Midbrain (tissue), 1 donor: ENCODE data around the gene OR8I2.
"Not testable (repeated sequence)": the region's sequence is repeated elsewhere in the genome, so short reads cannot be mapped to it uniquely, and the experiment has no call there.

Experiments used
- DNase-seq: peaks from one replicate; lab custom pipeline; 2025; lab: John Stamatoyannopoulos, UW

Gene OR8I2

DNA sequence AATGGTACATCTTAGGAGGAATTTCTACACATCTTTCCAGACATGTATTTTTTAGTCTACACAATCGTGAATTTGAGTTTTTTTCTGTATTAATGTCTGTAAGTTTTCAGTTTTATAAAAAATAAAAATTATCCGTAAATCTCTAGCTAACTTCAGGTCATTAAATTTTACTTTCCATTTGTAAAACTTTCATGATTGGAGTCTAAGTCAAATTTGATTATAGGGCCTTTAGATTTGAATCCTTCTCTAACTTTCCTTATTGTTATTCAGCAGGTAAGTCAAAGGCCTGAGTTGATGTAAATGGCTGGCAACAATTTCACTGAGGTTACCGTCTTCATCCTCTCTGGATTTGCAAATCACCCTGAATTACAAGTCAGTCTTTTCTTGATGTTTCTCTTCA, at the start of gene OR8I2:
OR8I2 (plus strand) TSS at position 301 of the 400 bp plus-strand sequence; CDS start at position 301, 0 bp downstream.
- DNase-seq: no peak

GRCh38 chr11:56045538-56045937, 47.6 kb upstream of the OR8I2 start:
- DNase-seq: no peak

GRCh38 chr11:56048480-56048879, 44.6 kb upstream of the OR8I2 start:
- no peak for DNase-seq

- no peak for DNase-seq
Measured at GRCh38 chr11:56049487-56049886, 43.6 kb upstream of the OR8I2 start.

DNA sequence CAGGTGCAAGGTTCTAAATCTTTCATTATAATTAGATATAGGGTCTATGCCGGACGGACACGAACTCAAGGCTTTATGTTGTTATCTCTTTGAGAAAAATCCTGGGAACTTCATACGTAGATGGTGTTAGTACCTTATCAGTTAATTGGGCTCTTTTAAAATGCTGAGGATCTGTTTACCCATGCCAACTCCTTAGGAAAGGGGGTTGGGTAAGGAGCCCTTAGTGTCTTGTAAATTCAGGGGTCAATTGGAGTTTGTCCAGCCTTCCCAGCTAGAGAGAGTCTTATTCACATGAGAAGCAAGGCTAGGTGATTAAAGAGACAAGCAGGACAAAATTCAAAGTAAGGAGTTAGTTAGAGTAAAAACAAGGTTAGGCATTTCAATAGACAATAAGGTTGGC, 36.7 kb upstream of the OR8I2 start:
- DNase-seq: not testable (repeated sequence)

- DNase-seq: not testable (repeated sequence)
Measured at GRCh38 chr11:56057661-56058237, 35.4 kb upstream of the OR8I2 start.

DNA sequence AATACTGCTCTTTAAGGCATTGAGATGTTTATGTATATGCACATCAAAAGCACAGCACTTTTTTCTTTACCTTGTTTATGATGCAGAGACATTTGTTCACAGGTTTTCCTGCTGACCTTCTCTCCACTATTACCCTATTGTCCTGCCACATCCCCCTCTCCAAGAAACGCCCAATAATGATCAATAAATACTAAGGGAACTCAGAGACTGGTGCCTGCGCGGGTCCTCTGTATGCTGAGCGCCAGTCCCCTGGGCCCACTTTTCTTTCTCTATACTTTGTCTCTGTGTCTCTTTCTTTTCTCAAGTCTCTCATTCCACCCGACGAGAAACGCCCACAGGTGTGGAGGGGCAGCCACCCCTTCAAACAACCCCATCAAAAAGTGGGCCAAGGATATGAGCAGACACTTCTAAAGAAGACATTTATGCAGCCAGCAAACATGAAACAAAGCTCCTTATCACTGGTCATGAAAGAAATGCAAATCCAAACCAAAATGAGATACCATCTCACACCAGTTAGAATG, 34.8 kb upstream of the OR8I2 start:
- DNase-seq: not testable (repeated sequence)

GRCh38 chr11:56066980-56067379, 26.1 kb upstream of the OR8I2 start:
- no peak for DNase-seq

- DNase-seq: no peak
Measured at GRCh38 chr11:56089697-56090096, 3.4 kb upstream of the OR8I2 start.

- no peak for DNase-seq
Measured at GRCh38 chr11:56103210-56103737, 10.2 kb downstream of the OR8I2 start, which contains the start of gene OR8H2. TSS of gene OR8H2 (plus strand) at chr11:56103687. CDS start at chr11:56105043, 1,356 bp downstream.

DNA sequence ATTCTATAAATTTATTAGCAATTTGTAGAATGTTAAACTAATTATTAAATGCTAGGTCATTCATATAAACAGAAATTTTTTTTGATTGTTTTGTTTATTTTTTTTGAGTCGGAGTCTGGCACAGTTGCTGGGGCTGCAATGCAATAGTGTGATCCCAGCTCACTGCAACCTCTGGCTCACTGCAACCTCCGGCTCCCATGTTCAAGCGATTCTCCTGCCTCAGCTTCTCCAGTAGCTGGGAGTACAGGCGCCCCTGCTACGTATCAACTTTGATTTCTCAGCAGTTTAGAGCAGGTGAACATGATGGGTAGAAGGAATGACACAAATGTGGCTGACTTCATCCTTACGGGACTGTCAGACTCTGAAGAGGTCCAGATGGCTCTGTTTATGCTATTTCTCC, 29.0 kb downstream of the OR8I2 start, which contains the start of gene OR8H3:
OR8H3 (plus strand) TSS at position 301 of the 400 bp plus-strand sequence; CDS start at position 301, 0 bp downstream.
- DNase-seq: no peak

DNA sequence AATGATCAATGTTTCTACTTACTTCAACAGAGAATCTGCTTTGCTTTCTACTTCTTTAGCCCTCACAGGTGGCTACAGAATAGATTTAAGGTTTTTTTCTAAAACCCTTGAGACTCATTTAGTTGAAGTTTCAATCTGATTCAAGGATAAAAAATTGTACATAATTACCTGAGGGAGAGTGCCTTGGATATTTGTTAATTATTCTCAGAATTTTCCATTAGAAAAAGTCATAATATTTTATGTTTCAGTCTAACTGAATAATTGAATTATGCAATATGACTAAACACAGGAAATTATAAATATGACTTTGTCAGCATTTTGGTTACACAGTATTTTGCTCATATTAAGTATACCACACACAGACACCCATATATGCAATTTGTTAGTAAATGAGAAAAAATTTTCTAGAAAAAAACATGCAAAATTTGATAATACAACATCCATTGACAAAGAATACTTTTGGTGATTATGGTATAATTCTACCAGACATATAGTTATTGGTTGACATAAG, 47.1 kb downstream of the OR8I2 start, which contains the start of gene OR8J3:
OR8J3 (minus strand) TSS at position 51 of the 511 bp plus-strand sequence. CDS start 2,483 bp downstream, outside the sequence.
- DNase-seq: no peak

GRCh38 chr11:56143681-56144080, 50.6 kb downstream of the OR8I2 start:
- not testable (repeated sequence) for DNase-seq
